GM10248 (cell line): Measurements from ENCODE around the gene CRY2.

Experiments used
- CTCF ChIA-PET: fragments of 300-600 bp; sonication (Branson Sonifier 250); formaldehyde crosslinking; extraction: SDS; loops from one replicate; lab custom pipeline; 2021; ENCODE audit warnings: antibody characterized with exemption; lab: Yijun Ruan, JAX
- POLR2A ChIA-PET: fragments of 350-650 bp; sonication (Branson Sonifier 250); formaldehyde crosslinking; extraction: SDS; loops from one replicate; lab custom pipeline; 2020; ENCODE audit warnings: antibody characterized with exemption; lab: Yijun Ruan, JAX
- DNase-seq: peaks from one replicate; pipeline ENCODE4 v3.0.0; 2012; ENCODE audit errors: extremely low spot score
- CTCF ChIP-seq: IDR thresholded peaks from 2 replicates; pipeline ENCODE4 v1.5.1; 2012; ENCODE audit warnings: mild to moderate bottlenecking, low read depth; ENCODE audit errors: extremely low read depth, missing control alignments, control extremely low read depth

CRY2 gene

DNA sequence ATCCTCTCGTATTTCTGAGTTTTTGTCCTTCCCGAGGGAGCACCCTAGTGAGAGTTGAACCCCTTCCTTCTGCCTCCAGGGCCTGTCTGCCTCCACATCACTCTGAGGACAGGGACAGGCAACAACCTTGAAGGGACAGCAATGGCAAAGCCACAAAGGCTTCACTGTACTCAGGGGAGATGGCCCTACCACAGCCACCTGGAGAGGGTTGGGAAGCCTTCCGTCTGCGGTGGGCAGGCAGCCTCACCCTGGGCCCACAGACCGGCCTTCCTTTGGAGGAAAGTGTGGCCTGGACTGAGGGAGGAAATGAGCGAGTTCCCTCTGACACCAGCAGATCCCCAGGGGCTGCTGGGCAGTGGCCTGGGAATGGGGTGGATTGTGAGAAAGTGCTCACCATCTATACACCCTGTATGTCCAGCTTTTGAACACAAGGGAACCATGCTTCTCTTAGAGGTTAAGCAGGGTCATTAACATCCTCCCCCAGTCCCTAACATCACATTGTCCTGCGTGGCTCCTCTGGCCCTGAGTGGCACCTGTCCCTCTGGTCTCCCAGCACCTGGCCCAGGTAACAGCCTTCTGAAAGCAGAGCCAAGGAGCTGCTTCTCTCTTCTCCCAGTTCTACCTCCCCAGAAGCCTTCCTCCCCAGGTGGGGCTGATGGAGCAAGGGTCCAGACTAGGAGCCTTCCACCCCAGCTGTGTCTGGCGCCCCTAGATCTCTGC, 35.5 kb upstream of the CRY2 start:
- DNase-seq: no peak
- no peak for TF ChIP-seq CTCF
- CTCF ChIA-PET: interaction anchor here (0.8 to 2.0 kb wide), 2 partner anchors 12 to 40 kb away, joined by 3 to 8 read pairs; no protein-coding TSS in a partner anchor
- POLR2A ChIA-PET: no interaction called here

- ChIA-PET CTCF (interaction anchor here (0.8 to 2.0 kb wide), 2 partner anchors 11 to 41 kb away, joined by 3 to 8 read pairs; no protein-coding TSS in a partner anchor), POLR2A (no interaction called here)
- no peak for TF ChIP-seq CTCF
- DNase-seq: no peak
Observed at GRCh38 chr11:45812581-45813548, 34.4 kb upstream of the CRY2 start.

- no peak for TF ChIP-seq CTCF
- ChIA-PET POLR2A (no interaction called here), CTCF (interaction anchor here (1.9 to 4.7 kb wide), 3 partner anchors 8 to 26 kb away, joined by 6 to 25 read pairs (median 8); no protein-coding TSS in a partner anchor)
- no peak for DNase-seq
Observed at GRCh38 chr11:45815747-45816146, 31.5 kb upstream of the CRY2 start.

DNA sequence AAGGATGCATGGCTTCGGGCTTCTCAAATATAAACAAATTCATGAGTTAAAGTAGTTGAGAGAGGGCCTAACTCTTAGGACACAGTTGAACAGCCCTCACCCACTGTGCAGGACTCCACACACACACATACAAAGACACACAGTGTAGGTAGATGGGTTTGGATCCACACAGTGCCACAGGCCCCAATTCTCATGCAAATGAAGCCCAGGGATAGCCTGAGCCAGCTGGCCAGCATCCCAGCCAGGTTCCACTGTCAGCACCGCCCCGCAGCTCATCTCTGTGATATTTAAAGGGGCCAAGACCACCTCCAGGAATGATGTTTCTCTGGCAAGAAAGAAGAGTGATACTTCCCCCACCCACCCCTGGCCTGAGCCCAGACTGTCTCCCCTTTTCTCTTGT, 30.7 kb upstream of the CRY2 start:
- ChIA-PET CTCF (interaction anchor here (1.1 to 4.7 kb wide), 6 partner anchors 9 to 45 kb away, joined by 3 to 25 read pairs (median 6); no protein-coding TSS in a partner anchor), POLR2A (no interaction called here)
- no peak for TF ChIP-seq CTCF
- no peak for DNase-seq

GRCh38 chr11:45817191-45817590, 30.1 kb upstream of the CRY2 start:
- DNase-seq: peak; percentile 73
- CTCF ChIA-PET: interaction anchor here (1.1 to 4.7 kb wide), 8 partner anchors 9 to 46 kb away, joined by 3 to 25 read pairs (median 6); no protein-coding TSS in a partner anchor
- POLR2A ChIA-PET: no interaction called here
- no peak for TF ChIP-seq CTCF

GRCh38 chr11:45818961-45819605, 28.2 kb upstream of the CRY2 start:
- no peak for TF ChIP-seq CTCF
- no peak for DNase-seq
- CTCF ChIA-PET: interaction anchor here (1.2 to 4.7 kb wide), 4 partner anchors 9 to 48 kb away, joined by 3 to 25 read pairs (median 5); no protein-coding TSS in a partner anchor
- POLR2A ChIA-PET: no interaction called here
